Aorta (tissue), 5 donors: ENCODE results near the gene KCNQ1. TPM values are rescaled to one million over a fixed set of nuclear protein-coding genes. Genes with fewer than 3 reads are reported as not detected.
"Not testable (repeated sequence)": the region's sequence is repeated elsewhere in the genome, so short reads cannot be mapped to it uniquely, and the experiment has no call there.

Experiments
- ATAC-seq: fragments of 200-7000 bp; cut with Tn5 transposase; one replicate; pipeline ENCODE4 v1.9.1; 2022; ENCODE audit warnings: moderate library complexity; ENCODE audit not compliant: low FRiP score
- DNase-seq, 2 donors: peaks; one replicate each; pipeline ENCODE4 v3.0.0-alpha.2; 2020
- H3K27ac ChIP-seq, 2 donors: one replicate each; pipeline ENCODE4 v1.5.1; 2013; ENCODE audit warnings: low read length in 2 of 2, mild to moderate bottlenecking in 2 of 2, moderate library complexity in 2 of 2, control low read depth in 1 of 2, inconsistent platforms in 1 of 2, low read depth in 1 of 2
- H3K27me3 ChIP-seq, 2 donors: one replicate each; pipeline ENCODE4 v1.6.1; 2013; ENCODE audit warnings: control low read depth in 1 of 2, low read length in 1 of 2, mild to moderate bottlenecking in 1 of 2, moderate library complexity in 1 of 2; ENCODE audit not compliant: insufficient read depth in 2 of 2, control insufficient read depth in 1 of 2
- H3K36me3 ChIP-seq, 2 donors: one replicate each; pipeline ENCODE4 v1.6.1; 2013; ENCODE audit warnings: control low read depth in 1 of 2, low read length in 1 of 2, mild to moderate bottlenecking in 1 of 2; ENCODE audit not compliant: insufficient read depth in 2 of 2, control insufficient read depth in 1 of 2
- H3K4me1 ChIP-seq, 2 donors: one replicate each; pipeline ENCODE4 v1.6.1; 2013; ENCODE audit warnings: low read length in 2 of 2, control low read depth in 1 of 2, mild to moderate bottlenecking in 1 of 2, moderate library complexity in 1 of 2; ENCODE audit not compliant: insufficient read depth in 2 of 2, control insufficient read depth in 1 of 2
- H3K4me3 ChIP-seq, 2 donors: one replicate each; pipeline ENCODE4 v1.5.1; 2013; ENCODE audit warnings: low read length in 2 of 2, control low read depth in 1 of 2, mild to moderate bottlenecking in 1 of 2
- H3K9me3 ChIP-seq: one replicate; pipeline ENCODE4 v1.6.1; 2013; ENCODE audit warnings: mild to moderate bottlenecking, low read length; ENCODE audit not compliant: control insufficient read depth
- WGBS, 2 donors: extraction: QIAGEN DNeasy Blood & Tissue Kit; methylation state at CpG; one replicate each; pipeline ENCODE4 v1.1.7; 2013; 5-methylcytosine and 5-hydroxymethylcytosine counted together
- intact Hi-C, 2 donors: fragments of 100-400 bp; cut with DNase I; formaldehyde crosslinking; loops; one replicate each; pipeline versions ENCODE4 v1.14.2 to v1.15.0; 2022
- polyA plus RNA-seq, 2 donors: library from polyadenylated mRNA; stranded (reverse); fragments of 200-250 nt; gene quantifications; one replicate each; pipeline ENCODE4 v1.2.3, GENCODE V29; 2013
- total RNA-seq, 2 donors: library from RNA; stranded (reverse); fragmentation: NEBNext Ultra II Directional; extraction: Animal tissue kit (Norgen Biotek cat#: 25700); gene quantifications; one replicate each; pipeline ENCODE4 v1.2.1, GENCODE V29; 2021
- donor health status: healthy with polysubstance abuse.
- donor health status: Bipolar disorder and iron deficiency.
- donor health status: DM: no; HTN: no; CAD: no.
- donor health status: DM: no; HTN: no; CAD: no.
- donor health status: DM: yes; HTN: yes; CAD: no.

Gene KCNQ1
- total and polyA plus RNA-seq, 4 donors: 0.67 to 11.5 (median 5.8) TPM

GRCh38 chr11:2471804-2472096, 26.9 kb downstream of the KCNQ1 start:
- no peak for DNase-seq

DNA sequence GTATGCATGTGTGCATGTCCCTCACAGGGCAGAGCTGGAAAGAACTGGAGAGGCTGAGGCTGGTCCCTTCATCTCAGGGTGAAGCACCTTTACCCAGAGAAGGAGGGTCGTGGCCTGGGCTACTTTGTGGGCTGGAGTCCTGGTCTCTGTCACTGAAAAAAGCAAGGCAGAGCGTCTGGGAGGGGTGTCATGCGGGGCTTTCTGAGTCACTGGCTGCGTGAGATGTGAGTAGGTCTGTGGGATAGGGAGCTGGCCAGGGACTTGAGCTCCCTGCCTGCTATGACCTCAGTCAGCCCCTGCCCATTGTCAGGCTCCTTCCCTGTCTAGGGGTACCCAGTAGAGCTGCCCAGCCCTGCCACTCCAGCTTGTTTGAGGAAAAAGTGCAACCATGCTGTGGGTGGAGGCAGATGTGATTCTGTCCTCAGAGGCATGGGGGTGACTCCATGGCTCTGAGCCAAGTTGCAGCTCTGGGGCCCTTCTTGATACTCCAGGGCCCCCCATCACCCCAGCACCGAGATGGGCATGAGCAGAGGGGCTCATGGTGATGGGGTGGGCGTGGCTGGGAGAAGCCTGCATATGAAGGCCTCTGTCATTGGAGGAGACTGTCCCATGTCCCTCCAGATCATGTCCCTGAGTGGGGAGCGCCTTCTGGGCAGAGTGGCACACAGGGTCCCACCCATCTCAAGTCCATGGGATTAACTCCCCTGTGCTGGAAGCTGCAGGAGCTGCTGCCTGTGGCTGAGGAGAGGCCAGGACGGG, 27.8 kb downstream of the KCNQ1 start:
- Histone ChIP-seq H3K4me3 (no peak overlapping the region), H3K36me3 (no peaks in the 10 kb centered on the region), H3K9me3 (no peaks in the 10 kb centered on the region), H3K4me1 (no peaks in the 10 kb centered on the region), H3K27me3 (no peaks in the 10 kb centered on the region), H3K27ac (no peak overlapping the region)
- DNase-seq (no peak), ATAC-seq (no peak)
- 66 to 80% methylated on average over 8 of the region's 8 CpGs for WGBS, 2 donors
- intact Hi-C loops: no loop called here

More at GRCh38 chr11:2471804-2472096, 26.9 kb downstream of the KCNQ1 start:
- Histone ChIP-seq H3K9me3 (no peaks in the 10 kb centered on the region), H3K4me1 (no peaks in the 10 kb centered on the region), H3K27me3 (no peaks in the 10 kb centered on the region), H3K36me3 (no peaks in the 10 kb centered on the region), H3K4me3 (no peak overlapping the region), H3K27ac (no peak overlapping the region)
- 95 to 97% methylated on average over 6 of the region's 6 CpGs for WGBS, 2 donors
- intact Hi-C loops: no loop called here
- ATAC-seq: no peak

DNA sequence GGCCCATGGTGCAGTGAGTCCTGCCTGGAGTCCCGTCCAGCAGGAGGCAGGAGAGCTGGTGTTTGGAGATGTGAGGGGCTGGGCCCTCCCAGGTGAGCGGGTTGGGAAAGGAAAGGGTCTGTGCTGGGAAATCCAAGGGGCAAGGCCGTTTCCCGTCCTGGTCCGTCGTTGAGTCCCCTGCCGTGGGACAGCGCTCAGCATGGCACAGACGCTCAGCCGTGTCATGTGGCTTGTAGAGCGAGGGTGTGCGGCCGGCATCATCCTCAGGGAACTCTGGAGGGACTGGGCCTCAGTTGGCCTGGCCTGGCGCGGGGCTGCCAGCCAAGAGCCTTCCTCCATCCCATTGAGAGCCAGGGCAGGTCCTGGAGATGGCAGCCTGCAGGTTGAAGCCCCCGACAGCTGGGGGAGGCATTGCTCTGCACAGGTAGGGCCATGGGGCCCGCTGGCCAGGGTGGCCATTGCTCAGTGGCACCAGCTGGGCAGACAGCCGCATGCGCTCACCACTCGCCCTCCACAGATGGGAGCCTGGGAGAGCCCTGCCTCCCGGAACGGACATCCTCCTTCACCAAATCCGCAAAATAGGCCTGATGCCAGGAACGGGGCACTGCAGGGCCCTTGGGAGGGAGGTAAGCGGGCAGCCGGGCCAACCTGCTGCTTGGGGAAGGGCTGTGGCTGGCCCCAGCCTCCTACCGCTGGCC, 28.7 kb downstream of the KCNQ1 start:
- intact Hi-C loops: no loop called here
- no peaks in the 10 kb centered on the region for H3K9me3 ChIP-seq
- WGBS, 2 donors: 87% methylated on average over 25 to 27 of the region's 27 CpGs
- DNase-seq (no peak), ATAC-seq (peak; percentile 7)
- H3K36me3 ChIP-seq: no peaks in the 10 kb centered on the region
- H3K27ac ChIP-seq: no peak overlapping the region
- no peak overlapping the region for H3K4me3 ChIP-seq
- no peaks in the 10 kb centered on the region for H3K27me3 ChIP-seq
- no peaks in the 10 kb centered on the region for H3K4me1 ChIP-seq

GRCh38 chr11:2474059-2474901, 29.5 kb downstream of the KCNQ1 start:
- no peaks in the 10 kb centered on the region for H3K36me3 ChIP-seq
- H3K27me3 ChIP-seq: no peaks in the 10 kb centered on the region
- no peak overlapping the region for H3K27ac ChIP-seq
- no peaks in the 10 kb centered on the region for H3K9me3 ChIP-seq
- intact Hi-C loops: no loop called here
- no peak overlapping the region for H3K4me3 ChIP-seq
- ATAC-seq: no peak
- H3K4me1 ChIP-seq: no peaks in the 10 kb centered on the region
- 80 to 85% methylated on average over 19 of the region's 19 CpGs for WGBS, 2 donors
- no peak for DNase-seq

- whole genome bisulfite sequencing, 2 donors: 60 to 68% methylated on average over 17 of the region's 17 CpGs
- DNase-seq: no peak
- H3K4me1 ChIP-seq: no peaks in the 10 kb centered on the region
- intact Hi-C loops: no loop called here
- H3K36me3 ChIP-seq: no peaks in the 10 kb centered on the region
- H3K9me3 ChIP-seq: no peaks in the 10 kb centered on the region
- H3K27ac ChIP-seq: no peak overlapping the region
- H3K4me3 ChIP-seq: no peak overlapping the region
- ATAC-seq: no peak
- no peaks in the 10 kb centered on the region for H3K27me3 ChIP-seq
Observed at GRCh38 chr11:2475136-2475918, 30.5 kb downstream of the KCNQ1 start.

GRCh38 chr11:2477254-2477653, 32.4 kb downstream of the KCNQ1 start:
- WGBS, 2 donors: 69 to 72% methylated on average over 3 of the region's 3 CpGs
- H3K9me3 ChIP-seq: no peaks in the 10 kb centered on the region
- intact Hi-C loops: no loop called here
- no peaks in the 10 kb centered on the region for H3K27me3 ChIP-seq
- H3K4me3 ChIP-seq: no peak overlapping the region
- DNase-seq (no peak), ATAC-seq (no peak)
- no peak overlapping the region for H3K27ac ChIP-seq
- H3K36me3 ChIP-seq: no peaks in the 10 kb centered on the region
- no peaks in the 10 kb centered on the region for H3K4me1 ChIP-seq

- ATAC-seq: no peak
- Histone ChIP-seq H3K4me1 (no peaks in the 10 kb centered on the region), H3K4me3 (no peak overlapping the region), H3K27me3 (no peaks in the 10 kb centered on the region), H3K27ac (no peak overlapping the region), H3K9me3 (no peaks in the 10 kb centered on the region), H3K36me3 (no peaks in the 10 kb centered on the region)
- 76 to 81% methylated on average over 8 of the region's 8 CpGs for WGBS, 2 donors
- intact Hi-C loops: no loop called here
- no peak for DNase-seq
Observed at GRCh38 chr11:2477936-2478335, 33.1 kb downstream of the KCNQ1 start.

- H3K9me3 ChIP-seq, H3K4me1 ChIP-seq, DNase-seq, H3K4me3 ChIP-seq, H3K27me3 ChIP-seq, intact Hi-C loops, H3K36me3 ChIP-seq, ATAC-seq, H3K27ac ChIP-seq: not testable (repeated sequence)
- 61 to 63% methylated on average over 6 of the region's 6 CpGs for WGBS, 2 donors
Observed at GRCh38 chr11:2480067-2480873, 35.5 kb downstream of the KCNQ1 start.
